NCI-H1436 treated with DMSO at 0.1 percent for 48 hours (cell line): ENCODE results near the gene POM121.
"Not testable (repeated sequence)": the region's sequence is repeated elsewhere in the genome, so short reads cannot be mapped to it uniquely, and the experiment has no call there.

Source experiments
- DNase-seq: peaks from one replicate; lab custom pipeline; 2025; lab: John Stamatoyannopoulos, UW

The POM121 gene

DNA sequence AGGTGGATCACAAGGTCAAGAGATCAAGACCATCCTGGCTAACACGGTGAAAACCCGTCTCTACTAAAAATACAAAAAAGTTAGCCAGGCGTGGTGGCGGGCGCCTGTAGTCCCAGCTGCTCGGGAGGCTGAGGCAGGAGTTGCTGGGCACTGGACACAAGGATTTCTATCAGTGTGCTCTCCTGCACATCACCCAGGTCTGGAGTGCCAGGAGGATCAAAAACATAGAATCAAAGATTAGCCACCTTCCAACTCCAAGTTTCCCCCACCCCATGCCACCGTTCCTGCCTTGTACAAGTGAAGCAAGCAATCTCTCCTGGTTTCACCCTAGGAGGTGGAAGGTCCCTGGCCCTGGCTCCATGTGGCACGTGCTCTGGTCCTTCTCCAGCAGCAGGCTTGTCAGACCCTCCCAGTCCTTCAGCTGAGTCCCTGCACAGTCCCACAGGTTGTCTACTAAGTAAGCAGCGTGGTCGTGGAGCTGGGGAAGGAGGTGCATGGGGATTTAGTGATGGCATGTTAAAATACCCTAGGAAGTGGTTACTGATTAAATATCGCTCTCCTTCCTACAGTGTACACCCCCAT, 73.1 kb downstream of the POM121 start:
- not testable (repeated sequence) for DNase-seq
